ENCODE results near the gene APOM.

Gene APOM

DNA sequence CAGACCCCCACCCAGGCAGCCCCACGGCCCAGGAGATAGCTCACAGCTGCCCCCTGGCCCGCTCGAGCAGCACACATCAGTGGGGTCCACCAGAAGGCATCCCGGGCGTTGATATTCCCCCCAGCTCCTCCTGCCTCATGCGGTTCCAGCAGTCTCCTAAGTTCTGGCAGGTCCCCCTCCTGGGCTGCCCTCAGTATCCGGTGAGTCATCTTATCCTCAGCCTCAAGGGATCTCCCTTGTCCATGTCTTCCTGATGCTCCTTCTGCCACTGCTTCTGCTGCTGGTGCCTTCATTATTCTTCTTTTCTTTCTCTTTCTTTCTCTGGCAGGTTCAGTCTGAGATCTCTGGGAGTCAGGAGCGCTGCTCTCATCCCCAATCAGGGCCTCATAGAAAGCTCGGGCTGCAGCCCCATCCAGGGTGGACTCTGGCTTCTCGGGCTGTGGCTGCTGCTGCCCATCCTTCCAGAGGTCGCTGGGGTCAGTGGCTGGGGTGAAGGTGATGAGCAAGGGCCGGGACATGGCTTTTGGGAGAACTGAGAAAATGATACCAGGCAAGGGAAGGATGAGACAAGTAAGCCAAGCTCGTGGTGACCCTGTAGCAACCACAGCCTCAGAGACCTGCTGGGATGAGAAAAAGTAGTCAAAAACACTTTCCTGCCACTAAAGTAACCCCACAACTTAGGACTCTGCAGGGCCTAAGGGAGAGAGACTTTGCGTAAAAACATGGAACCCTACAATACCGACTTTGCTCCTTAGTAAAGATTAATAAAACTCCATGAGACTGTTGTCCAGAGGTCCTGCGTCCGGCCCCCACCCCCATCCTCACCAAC, 8.5 kb downstream of the APOM start:
- intact Hi-C loops (cut with DNase I; ENCODE audit: low total_unique reads) = no loop called here
- H3K36me3 ChIP-seq = peaks cover 21 to 38% (median 34%) of the 10 kb centered on the region in 3 donors

DNA sequence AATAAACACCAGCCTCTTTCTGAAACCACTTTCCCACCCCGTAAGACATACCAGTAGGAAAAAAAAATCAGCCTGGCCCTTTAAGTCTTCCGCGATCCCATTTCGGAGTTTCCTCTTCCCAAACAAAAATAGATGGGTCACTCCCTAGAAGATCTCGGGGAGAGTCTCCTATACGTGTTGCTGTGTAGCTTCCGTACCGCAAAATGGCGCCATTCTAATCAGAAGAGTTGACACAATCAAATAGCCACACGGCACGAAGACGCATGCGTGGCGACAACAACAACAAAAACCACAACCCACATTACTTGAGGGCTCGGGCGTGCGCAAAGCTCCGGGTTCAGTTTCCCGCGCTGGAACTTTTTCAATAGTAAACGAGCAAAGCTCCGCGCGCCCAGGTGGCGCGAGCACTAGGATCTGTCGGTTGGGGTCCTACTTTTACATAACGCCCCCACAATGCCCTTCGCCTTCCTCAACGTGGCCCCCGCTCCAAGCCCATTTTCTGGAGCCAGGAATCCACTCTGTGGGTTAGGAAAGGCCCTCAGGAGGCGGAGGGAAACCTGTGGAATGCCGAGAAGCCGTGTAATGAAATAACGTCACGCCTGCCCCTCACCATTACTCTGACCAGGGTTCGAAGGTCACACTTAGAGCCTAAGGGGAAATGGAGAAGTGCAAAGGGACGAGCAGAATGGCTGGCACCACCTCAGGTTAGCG, 9.3 kb downstream of the APOM start, which contains the start of gene GPANK1:
GPANK1 (minus strand) TSS at position 208 of the 711 bp plus-strand sequence. CDS start 519 bp downstream, outside the sequence.
- intact Hi-C loops (cut with DNase I; ENCODE audit: low total_unique reads) = loop anchor here (5.0 kb wide), 1 partner anchor 172 kb away; no protein-coding TSS in a partner anchor
- Histone ChIP-seq H3K27me3 (no peaks in the 10 kb centered on the region), H3K4me1 (peaks cover 0 to 67% (median 48%) of the 10 kb centered on the region in 4 donors), H3K36me3 (peaks cover 28 to 45% (median 42%) of the 10 kb centered on the region in 3 donors), H3K4me3 (peak within 1 kb of the TSS; percentile 77 to 88), H3K9me3 (no peaks in the 10 kb centered on the region), H3K27ac (peak within 1 kb of the TSS; percentile 93 to 94)
- DNase-seq = peak; percentile 95 to 97
- TF ChIP-seq CTCF (IDR thresholded peaks at IDR 0.05) = no peak

More for the DNA sequence above, 8.5 kb downstream of the APOM start:
- peak; percentile 70 to 85 for DNase-seq
- Histone ChIP-seq H3K27ac (peak overlapping the region; percentile 93 to 94), H3K27me3 (no peaks in the 10 kb centered on the region), H3K9me3 (no peaks in the 10 kb centered on the region), H3K4me3 (peak overlapping the region; percentile 77 to 88), H3K4me1 (peaks cover 4 to 70% (median 55%) of the 10 kb centered on the region in 4 donors)
- no peak for TF ChIP-seq CTCF (IDR thresholded peaks at IDR 0.05)

DNA sequence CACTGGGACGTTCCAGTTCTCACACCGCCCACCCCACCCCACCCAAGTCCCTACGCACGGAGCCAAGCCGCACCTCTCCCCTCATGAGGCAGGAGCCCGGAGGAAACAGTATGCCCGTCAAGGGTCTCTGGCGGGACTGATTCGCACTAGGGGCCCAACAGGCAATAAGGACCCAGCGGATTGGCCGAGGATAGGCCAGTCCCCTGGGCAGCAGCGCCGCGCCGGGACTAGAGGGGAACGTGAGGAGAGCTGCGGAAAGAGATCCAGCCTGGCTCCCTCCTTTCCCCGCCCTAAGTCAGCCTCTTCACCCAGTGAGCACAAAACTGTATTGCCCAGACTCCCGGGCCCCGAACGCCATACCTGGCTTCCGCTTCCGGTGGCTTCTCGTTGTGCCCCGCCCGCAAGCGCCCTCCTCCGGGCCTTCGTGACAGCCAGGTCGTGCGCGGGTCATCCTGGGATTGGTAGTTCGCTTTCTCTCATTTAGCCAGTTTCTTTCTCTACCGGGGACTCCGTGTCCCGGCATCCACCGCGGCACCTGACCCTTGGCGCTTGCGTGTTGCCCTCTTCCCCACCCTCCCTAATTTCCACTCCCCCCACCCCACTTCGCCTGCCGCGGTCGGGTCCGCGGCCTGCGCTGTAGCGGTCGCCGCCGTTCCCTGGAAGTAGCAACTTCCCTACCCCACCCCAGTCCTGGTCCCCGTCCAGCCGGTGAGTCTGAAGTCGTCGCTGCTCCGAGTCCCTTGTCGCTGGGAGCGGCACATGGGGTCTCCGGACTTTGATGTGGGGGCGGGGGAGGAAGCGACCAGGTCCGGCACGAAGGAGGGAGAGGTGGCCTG, 10.0 kb downstream of the APOM start, which contains the start of gene CSNK2B:
CSNK2B (plus strand) TSS at position 580 of the 836 bp plus-strand sequence. CDS start 752 bp downstream, outside the sequence.
- Histone ChIP-seq H3K27ac (peak within 1 kb of the TSS; percentile 93 to 94), H3K27me3 (no peaks in the 10 kb centered on the region), H3K9me3 (no peaks in the 10 kb centered on the region), H3K36me3 (peaks cover 36 to 53% (median 50%) of the 10 kb centered on the region in 3 donors), H3K4me3 (peak within 1 kb of the TSS; percentile 77 to 88), H3K4me1 (peaks cover 0 to 64% (median 47%) of the 10 kb centered on the region in 4 donors)
- TF ChIP-seq CTCF (IDR thresholded peaks at IDR 0.05) = no peak
- intact Hi-C loops (cut with DNase I; ENCODE audit: low total_unique reads) = loop anchor here (5.0 kb wide), 1 partner anchor 172 kb away; no protein-coding TSS in a partner anchor
- peak; percentile 99 to 100 for DNase-seq

DNA sequence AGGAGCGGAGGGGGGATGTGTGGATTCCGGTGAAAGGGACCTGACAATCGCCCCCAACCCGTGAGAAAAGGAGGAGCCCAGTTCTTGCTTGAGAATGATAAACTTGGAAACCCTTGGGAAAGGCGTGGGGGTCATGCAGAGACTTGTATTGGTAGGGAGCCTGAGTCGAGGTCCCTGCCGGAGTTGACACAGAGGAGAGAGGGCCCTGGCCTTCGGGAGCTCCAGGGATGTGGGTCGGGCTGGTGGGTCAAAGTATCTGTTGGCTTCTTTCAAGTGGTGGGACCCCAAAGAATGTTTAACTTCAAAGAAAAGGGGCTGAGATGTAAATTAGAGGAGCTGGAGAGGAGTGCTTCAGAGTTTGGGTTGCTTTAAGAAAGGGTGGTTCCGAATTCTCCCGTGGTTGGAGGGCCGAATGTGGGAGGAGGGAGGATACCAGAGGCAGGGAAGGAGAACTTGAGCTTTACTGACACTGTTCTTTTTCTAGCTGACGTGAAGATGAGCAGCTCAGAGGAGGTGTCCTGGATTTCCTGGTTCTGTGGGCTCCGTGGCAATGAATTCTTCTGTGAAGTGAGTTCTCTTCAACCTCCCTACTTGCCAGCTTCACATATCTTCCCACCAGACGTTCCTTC, 10.8 kb downstream of the APOM start:
- intact Hi-C loops (cut with DNase I; ENCODE audit: low total_unique reads) = loop anchor here (5.0 kb wide), 1 partner anchor 171 kb away; no protein-coding TSS in a partner anchor
- no peaks in the 10 kb centered on the region for H3K27me3 ChIP-seq
- TF ChIP-seq CTCF (IDR thresholded peaks at IDR 0.05) = no peak
- peaks cover 0 to 57% (median 42%) of the 10 kb centered on the region in 4 donors for H3K4me1 ChIP-seq
- no peaks in the 10 kb centered on the region for H3K9me3 ChIP-seq
- peak overlapping the region; percentile 93 to 94 for H3K27ac ChIP-seq
- peaks cover 43 to 60% (median 57%) of the 10 kb centered on the region in 3 donors for H3K36me3 ChIP-seq
- peak overlapping the region; percentile 77 to 88 for H3K4me3 ChIP-seq
- no peak for DNase-seq

Measured in tibial artery (tissue), 4 donors.